ENCODE data around the gene LARGE1. TPM values are rescaled to one million over a fixed set of nuclear protein-coding genes. Genes with fewer than 3 reads are reported as not detected.

LARGE1 gene
- total and polyA plus RNA-seq, 9 of the 15 experiments (the other 6 are each of a cell fraction or from before 2014, with no cell fraction given), result 0.01 to 0.66 (median 0.14) TPM; not detected in 2

- no peak for TF ChIP-seq ZFP30 (CRISPR knock-in tag; IDR thresholded peaks at IDR 0.05; ENCODE audit: borderline replicate concordance)
- no peak for TF ChIP-seq CHCHD3 (CRISPR knock-in tag; IDR thresholded peaks at IDR 0.05)
- no peak for TF ChIP-seq HMG20B (CRISPR knock-in tag; IDR thresholded peaks at IDR 0.05)
- no peak for TF ChIP-seq ZNF184 (CRISPR knock-in tag; IDR thresholded peaks at IDR 0.05)
- TF ChIP-seq NR2C2 (CRISPR knock-in tag; IDR thresholded peaks at IDR 0.05), result no peak
- no peak for TF ChIP-seq NR2C2 (tag; IDR thresholded peaks at IDR 0.05)
- TF ChIP-seq ZNF507 (tag; conservative IDR thresholded peaks at IDR 0.05), result no peak
- no peak for TF ChIP-seq RBM15 (IDR thresholded peaks at IDR 0.05; ENCODE audit: insufficient read depth, low read length)
- TF ChIP-seq ZFX (CRISPR knock-in tag; IDR thresholded peaks at IDR 0.05), result no peak
These were observed 671.3 kb downstream of the LARGE1 start (continued) for GRCh38 chr22:33248948-33249347.

GRCh38 chr22:33247758-33248157, 672.5 kb downstream of the LARGE1 start:
- no peaks in the 10 kb centered on the region for H3K9me3 ChIP-seq (replicated peaks; ENCODE audit: control insufficient read depth, insufficient read depth, low read depth, low read length)
- 5% methylated on average over 2 of the region's 2 CpGs for WGBS (ENCODE audit: insufficient coverage, low coverage, missing lambda C conversion rate)
- no peaks in the 10 kb centered on the region for H3K79me2 ChIP-seq (ENCODE audit: control insufficient read depth, insufficient read depth, low read length)
- FAIRE-seq, result no peak
- H3K4me3 ChIP-seq, result no peak overlapping the region
- no peak for DNase-seq (ENCODE audit: extremely low read depth in 1 of 4, low spot score in 3 of 4)
- H3K9ac ChIP-seq (ENCODE audit: insufficient read depth in 1 of 2, low read depth in 2 of 2, low read length in 2 of 2), result no peak overlapping the region
- no peaks in the 10 kb centered on the region for H3K36me3 ChIP-seq (ENCODE audit: control insufficient read depth, insufficient read depth, low read length)
- no peak overlapping the region for H3K27ac ChIP-seq (ENCODE audit: extremely low read depth, low read depth, low read length)
- H3K4me1 ChIP-seq (replicated peaks in 1 of 2; ENCODE audit: control insufficient read depth in 2 of 2, insufficient read depth in 2 of 2, low read length in 2 of 2), result no peaks in the 10 kb centered on the region
- BruUV-seq (replicated peaks), result no TSS peak
- ChIA-PET CTCF (ENCODE audit: low intra/inter-chr PET ratio) (no interaction called here), POLR2A (no interaction called here)
- H4K20me1 ChIP-seq (replicated peaks; ENCODE audit: control insufficient read depth, insufficient read depth, low read length), result no peaks in the 10 kb centered on the region
- no peak overlapping the region for H3K4me2 ChIP-seq (ENCODE audit: insufficient read depth, low read length)
- in situ Hi-C loops (cut with MboI), result no loop called here
- H3K9me1 ChIP-seq (ENCODE audit: control insufficient read depth, insufficient read depth, low read length), result no peaks in the 10 kb centered on the region
- no peaks in the 10 kb centered on the region for H3K27me3 ChIP-seq (ENCODE audit: control insufficient read depth in 2 of 2, insufficient read depth in 2 of 2, low read length in 2 of 2)
- H2AFZ ChIP-seq (ENCODE audit: low read depth, low read length), result no peak overlapping the region
- no peak for ATAC-seq
- intact Hi-C loops (cut with micrococcal nuclease), result no loop called here
- TF ChIP-seq GTF2A2 (tag; IDR thresholded peaks at IDR 0.05) (no peak), ILF3 (IDR thresholded peaks at IDR 0.05; ENCODE audit: borderline replicate concordance) (no peak), FOXP4 (CRISPR knock-in tag; IDR thresholded peaks at IDR 0.05; ENCODE audit: borderline replicate concordance) (no peak), ZNF282 (CRISPR knock-in tag; IDR thresholded peaks at IDR 0.05) (no peak), MYNN (IDR thresholded peaks at IDR 0.05) (no peak), MYNN (CRISPR knock-in tag; IDR thresholded peaks at IDR 0.05) (no peak), FOSL1 (tag; conservative IDR thresholded peaks at IDR 0.05) (no peak), SREBF1 (IDR thresholded peaks at IDR 0.05; ENCODE audit: borderline replicate concordance, low read depth, low read length) (no peak), ZNF408 (CRISPR knock-in tag; IDR thresholded peaks at IDR 0.05; ENCODE audit: low read depth) (no peak), SP1 (CRISPR knock-in tag; IDR thresholded peaks at IDR 0.05) (no peak), ZNF121 (CRISPR knock-in tag; conservative IDR thresholded peaks at IDR 0.05) (no peak), HEY1 (CRISPR knock-in tag; IDR thresholded peaks at IDR 0.05; ENCODE audit: borderline replicate concordance) (no peak), MAFF (IDR thresholded peaks at IDR 0.05; ENCODE audit: low read length) (no peak), FOXO4 (CRISPR knock-in tag; IDR thresholded peaks at IDR 0.05) (no peak)

Data from K562 (cell line).